GM19452 (cell line): ENCODE measurements around the gene EIF4G3.
"Not testable (repeated sequence)": the region's sequence is repeated elsewhere in the genome, so short reads cannot be mapped to it uniquely, and the experiment has no call there.

Experiments
- ATAC-seq: cut with Tn5 transposase; IDR thresholded peaks from one replicate; pipeline ENCODE4 v1.9.1; 2021; ENCODE audit not compliant: unreplicated experiment

The EIF4G3 gene

DNA sequence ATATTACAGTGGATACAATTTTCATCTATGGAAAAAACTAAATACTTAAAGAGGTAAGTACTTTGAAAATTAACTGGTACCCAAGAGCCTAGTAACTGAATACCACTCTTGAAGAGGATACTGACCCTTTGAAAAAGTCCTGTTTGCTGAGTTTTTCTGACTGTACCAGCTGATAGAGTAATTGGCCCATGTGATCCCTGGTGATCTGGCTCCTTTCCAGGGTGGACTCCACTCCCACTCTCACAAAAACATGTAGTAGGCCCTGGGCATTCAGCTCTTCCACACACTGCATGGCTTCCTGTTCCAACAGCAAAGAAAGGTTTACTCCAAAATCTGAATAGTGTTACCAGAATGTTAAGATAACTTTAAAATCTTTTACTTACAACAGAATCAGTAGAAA lies 336.0 kb downstream of the EIF4G3 start:
- no peak for ATAC-seq

- no peak for ATAC-seq
Observed at GRCh38 chr1:20837554-20838192, 339.0 kb downstream of the EIF4G3 start.

DNA sequence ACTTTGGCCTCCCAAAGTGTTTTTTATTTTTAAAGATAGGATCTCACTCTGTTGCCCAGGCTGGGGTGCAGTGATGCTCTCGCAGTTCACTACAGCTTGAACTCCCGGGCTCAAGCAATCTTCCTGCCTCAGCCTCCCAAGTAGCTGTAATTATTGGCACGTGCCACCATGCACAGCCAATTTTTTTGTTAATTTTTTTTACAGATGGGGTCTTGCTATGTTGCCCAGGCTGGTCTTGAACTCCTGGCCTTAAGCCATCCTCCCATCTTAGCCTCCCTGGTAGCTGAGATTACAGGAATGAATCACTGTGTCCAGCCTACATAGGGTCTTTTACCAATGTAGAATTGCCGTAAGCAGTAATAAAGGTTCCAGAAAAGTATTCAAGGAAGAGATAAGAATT lies 340.5 kb downstream of the EIF4G3 start:
- ATAC-seq, result no peak

DNA sequence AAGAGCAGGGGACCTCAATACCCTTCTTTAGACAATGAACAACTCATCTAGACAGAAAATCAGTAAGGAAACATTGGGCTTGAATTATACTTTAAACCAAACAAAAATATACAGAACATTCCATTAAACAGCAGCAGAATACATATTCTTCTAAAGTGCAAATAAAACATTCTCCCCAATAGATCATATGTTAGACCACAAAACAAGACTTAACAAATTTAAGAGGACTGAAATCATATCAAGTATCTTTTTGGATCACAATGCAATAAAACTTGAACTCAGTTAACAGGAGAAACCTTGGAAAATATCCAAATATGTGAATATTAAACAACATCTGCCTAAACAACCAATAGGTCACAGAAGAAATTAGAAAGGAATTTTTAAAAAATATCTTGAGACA lies 341.9 kb downstream of the EIF4G3 start:
- ATAC-seq, result no peak

- ATAC-seq, result no peak
Observed at GRCh38 chr1:20834192-20834591, 342.5 kb downstream of the EIF4G3 start.

DNA sequence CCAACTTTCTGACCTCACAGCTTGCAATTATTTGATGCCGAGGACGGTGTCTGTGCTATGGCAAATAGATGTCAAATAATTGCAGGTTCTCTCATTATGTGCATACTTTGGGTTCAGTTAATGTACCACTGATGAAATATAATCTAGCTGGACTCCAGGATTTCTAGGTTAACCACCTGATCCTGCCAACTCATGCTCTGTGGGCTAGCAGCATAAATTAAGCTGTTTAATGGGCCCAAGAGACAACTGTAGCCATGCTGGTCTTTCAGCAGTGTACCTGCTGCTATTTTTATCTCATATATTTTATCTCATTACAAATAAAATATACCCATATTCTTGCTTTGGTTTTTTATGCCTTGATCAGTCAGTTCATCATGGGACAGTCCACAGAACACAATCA lies 346.3 kb downstream of the EIF4G3 start:
- no peak for ATAC-seq

GRCh38 chr1:20829946-20830345 lies 346.8 kb downstream of the EIF4G3 start:
- ATAC-seq, result no peak

DNA sequence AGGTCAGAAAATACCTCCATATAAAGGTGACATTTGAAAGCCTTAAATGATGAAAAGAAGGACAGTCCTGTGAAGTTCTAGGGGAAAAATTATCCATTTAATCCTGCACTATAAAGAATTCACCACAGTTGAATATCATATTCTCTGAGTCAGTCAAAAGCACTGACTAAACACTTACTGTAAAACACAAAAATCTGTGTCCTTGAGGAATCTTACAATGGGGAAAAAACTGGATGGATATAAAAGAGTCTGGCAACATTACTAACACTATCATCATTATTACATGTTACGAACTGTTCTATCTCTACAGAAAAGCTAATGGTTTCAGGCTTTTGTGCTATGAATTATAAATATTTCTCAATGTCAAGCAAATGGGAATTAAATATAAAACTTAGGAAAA lies 347.2 kb downstream of the EIF4G3 start:
- no peak for ATAC-seq

DNA sequence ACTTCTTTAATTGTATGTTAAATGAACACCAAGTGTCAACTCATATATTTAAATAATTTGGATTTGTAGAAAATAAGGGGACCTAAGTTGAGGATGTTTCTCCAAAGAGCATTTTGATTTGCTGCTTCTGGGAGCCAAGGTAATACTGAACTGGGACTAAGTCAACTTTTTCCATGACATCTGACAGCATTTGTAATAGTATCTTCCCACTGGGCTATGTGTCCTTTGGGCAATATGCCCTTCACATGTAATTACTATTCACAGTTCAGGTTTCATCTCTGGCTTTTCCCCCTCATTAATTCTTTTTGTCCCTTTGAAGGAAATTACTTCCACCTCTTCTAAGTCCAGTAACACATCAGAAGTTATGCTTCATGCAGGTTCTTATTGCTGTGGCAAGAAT lies 352.9 kb downstream of the EIF4G3 start:
- no peak for ATAC-seq

DNA sequence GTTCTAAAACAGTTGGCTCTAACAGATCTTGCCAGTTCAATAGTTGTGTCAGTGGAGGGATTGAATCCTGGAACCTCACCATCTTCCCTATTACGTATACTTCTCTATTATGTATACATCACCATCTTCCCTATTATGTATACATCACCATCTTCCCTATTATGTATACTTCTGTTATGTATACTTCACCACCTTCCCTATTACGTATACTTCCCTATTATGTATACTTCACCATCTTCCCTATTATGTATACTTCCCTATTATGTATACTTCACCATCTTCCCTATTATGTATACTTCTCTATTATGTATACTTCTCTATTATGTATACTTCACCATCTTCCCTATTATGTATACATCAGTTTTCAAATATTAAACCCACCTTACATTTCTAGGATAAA lies 355.2 kb downstream of the EIF4G3 start:
- ATAC-seq, result no peak

- no peak for ATAC-seq
Observed at GRCh38 chr1:20819818-20820217, 356.9 kb downstream of the EIF4G3 start.

DNA sequence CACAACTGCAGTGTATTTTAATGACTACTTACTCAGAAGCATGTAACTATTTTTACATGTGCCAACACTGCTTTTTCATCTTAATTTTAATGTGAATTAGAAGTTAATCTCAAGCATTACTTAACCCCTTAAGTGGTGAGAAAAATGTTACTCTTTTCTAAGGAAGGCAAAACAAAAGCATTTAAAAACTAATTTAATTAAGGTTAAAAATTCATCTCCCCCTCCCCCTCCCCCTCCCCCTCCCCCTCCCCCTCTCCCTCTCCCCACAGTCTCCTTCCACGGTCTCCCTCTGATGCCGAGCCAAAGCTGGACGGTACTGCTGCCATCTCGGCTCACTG lies 362.2 kb downstream of the EIF4G3 start:
- no peak for ATAC-seq

DNA sequence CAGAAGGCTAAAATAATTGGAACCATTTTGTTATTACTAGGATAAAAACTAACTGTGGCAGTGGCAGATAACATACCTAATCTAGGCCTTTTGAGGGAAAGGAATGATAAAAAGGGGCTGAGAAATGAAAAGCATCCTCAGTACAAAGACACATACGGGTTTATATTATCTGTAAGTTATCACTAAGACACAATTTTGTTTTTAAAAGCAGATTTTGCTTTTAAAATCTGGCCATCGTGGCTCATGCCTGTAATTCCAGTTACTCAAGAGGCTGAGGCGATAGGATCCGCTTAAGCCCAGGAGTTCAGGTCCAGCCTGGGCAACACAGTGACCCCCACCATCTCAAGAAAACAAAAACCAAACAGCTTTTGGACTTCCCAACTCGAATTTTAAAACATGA lies 364.8 kb downstream of the EIF4G3 start:
- no peak for ATAC-seq

DNA sequence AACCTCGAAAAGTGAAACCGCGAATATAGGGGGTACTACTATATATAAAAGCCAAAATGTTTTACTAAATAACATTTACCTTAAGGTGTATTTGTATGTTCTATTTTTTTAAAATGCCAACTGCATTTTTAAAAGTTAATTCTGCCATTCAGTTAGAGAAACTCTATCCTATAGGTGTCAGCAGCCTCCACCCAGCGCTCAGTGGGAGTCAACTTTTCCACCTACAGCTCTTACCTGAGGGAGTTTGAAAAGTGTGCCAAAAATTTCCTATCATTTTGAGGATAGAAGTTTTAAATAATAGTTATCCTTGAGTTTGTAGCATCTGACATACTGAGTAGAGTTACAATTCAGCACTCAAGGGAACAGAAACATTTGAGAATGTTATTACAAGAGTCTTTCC lies 383.5 kb downstream of the EIF4G3 start:
- ATAC-seq, result no peak

GRCh38 chr1:20792196-20792595 lies 384.5 kb downstream of the EIF4G3 start:
- no peak for ATAC-seq

DNA sequence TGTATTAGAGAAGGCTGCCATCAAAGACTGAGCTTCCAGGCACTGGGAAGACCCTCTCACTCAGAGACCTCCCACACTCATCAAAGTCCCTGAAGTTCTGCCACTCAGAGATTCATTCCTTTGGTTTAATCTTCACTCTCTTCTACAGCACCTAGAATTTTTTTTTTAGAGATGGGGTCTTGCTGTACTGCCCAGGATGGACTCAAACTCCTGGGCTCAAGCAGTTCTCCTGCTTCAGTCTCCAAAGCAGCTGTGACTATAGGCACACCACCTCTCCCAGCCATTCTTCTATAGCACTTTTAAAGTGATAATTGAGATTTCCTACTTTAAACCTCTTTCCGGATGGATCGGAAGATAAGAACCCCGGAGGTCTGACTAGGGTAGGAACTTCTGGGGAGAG lies 385.9 kb downstream of the EIF4G3 start:
- ATAC-seq, result no peak

GRCh38 chr1:20789598-20789997 lies 387.1 kb downstream of the EIF4G3 start:
- ATAC-seq, result not testable (repeated sequence)

DNA sequence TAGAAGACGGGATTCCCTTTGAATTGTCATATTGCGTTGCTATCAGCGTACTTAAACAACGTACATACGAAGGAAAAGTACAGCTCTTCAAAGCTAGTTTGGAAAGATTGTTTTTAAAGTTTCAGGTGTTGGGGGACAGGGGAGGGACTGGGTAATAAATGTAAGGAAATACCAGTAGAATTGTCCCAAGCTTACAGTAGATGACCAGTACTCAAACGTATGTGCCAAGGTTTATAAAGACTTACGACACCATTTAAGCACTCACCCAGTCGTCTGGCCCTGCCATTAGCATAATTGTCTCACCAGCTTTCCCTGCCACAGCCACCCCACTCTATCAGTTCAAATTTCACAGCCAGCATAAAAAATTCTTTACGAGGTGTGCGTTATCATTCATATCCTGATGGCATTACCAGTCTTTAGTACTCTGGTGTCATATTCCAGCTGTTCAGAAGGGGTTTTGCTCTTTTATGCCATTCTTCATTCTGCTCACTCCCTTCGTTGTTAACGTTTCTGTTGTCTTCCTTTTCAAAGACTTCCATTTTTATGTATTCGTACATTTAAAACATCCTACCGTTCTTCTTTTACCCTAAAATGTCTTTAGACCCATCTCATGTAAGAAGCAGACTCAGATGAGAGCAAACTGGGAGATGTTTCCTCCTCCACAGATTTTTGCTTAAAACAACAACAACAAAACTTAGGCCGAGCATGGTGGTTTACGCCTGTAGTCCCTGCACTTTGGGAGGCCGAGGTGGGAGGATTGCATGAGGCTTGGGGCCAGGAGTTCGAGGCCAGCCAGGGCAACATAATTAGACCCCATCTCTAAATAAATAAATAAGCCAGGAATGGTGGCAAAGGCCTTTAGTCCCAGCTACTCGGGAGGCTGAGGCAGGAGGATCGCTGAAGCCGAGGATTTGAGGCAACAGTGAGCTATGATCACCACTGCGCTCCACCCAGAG lies 388.6 kb downstream of the EIF4G3 start:
- no peak for ATAC-seq

DNA sequence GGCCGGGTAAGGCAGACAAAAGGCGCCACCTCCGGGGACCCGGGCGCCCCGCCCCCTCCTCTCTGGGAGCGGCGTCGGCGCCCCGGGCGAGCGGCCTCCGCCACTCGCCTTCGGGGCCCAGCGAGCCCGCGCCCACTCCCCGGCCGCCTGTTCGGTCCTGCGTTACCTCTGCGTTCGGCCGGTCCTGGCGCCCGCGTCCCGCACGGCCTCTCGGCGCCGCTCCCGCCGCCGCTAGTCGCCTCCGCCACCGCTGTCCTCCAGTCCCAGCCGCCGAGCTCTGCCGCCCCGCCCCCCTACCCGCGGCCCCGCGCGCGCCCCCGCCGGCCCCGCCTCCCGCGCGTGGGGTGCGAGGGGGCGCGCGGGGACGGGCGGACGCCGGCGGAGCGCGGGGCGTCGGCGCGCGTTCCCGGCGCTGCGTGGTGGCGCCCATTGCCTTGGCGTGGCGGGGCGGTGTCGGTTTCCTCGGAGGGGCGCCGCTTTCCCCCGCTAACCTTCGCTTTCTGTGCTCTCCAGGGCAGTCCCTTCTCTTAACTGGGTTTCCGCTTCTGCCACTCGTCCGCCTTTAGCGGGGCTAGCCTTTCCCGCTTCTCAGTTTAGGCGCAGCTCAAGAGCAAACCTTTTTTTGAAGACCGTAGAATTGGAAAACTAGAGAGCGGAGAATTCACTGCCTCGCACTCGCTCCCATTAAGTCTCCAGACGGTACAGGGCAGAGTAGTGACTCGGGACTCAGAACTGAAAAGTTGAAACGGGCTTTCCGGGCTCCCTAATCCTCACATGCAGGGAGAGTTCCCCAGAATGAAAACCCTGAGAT lies 389.5 kb downstream of the EIF4G3 start, which contains the start of gene HP1BP3:
HP1BP3 (minus strand) TSS at position 279 of the 811 bp plus-strand sequence. CDS start 6,867 bp downstream, outside the sequence.
- peak; percentile 53 for ATAC-seq

- peak; percentile 77 for ATAC-seq
Observed at GRCh38 chr1:20786253-20787028, 390.3 kb downstream of the EIF4G3 start.

DNA sequence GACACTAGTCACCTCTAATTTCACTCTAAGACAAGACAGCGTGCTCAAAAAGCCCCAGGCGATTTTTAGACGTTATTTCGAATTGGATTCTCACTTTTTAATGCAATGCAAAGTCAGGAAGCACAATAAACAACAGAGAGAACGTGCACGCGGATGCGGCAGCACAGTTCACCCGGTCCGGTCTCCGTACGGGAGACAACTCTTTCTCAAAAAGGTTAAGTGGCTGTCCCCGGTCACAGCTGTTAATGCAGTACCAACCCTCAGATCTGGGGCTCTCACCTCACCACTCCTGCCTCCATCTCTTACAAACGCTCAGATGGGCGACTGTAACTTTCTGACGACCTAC lies 390.8 kb downstream of the EIF4G3 start:
- peak; percentile 2 for ATAC-seq
